GM12878 (cell line): ENCODE measurements around the gene KCTD17. TPM values are rescaled to one million over a fixed set of nuclear protein-coding genes. Genes with fewer than 3 reads are reported as not detected.

Experiments
- ATAC-seq: fragments of 200-7000 bp; cut with Tn5 transposase; 3 replicates; pipeline ENCODE4 v1.9.1; 2020; ENCODE audit warnings: mild to moderate bottlenecking, moderate library complexity
- BruUV-seq: library from RNA; stranded (reverse); fragments of 400-500 nt; replicated peaks from 2 replicates; lab custom pipeline; 2021; lab: Mats Ljungman, UMichigan
- CTCF ChIA-PET: fragments of 300-600 bp; sonication (Branson Sonifier 250); formaldehyde crosslinking; extraction: SDS; loops from one replicate; lab custom pipeline; 2021; ENCODE audit warnings: inconsistent platforms; lab: Yijun Ruan, JAX
- POLR2A ChIA-PET: fragments of 350-600 bp; formaldehyde crosslinking; extraction: SDS; loops from one replicate; lab custom pipeline; 2021; ENCODE audit warnings: inconsistent platforms; lab: Charles Lee
- RAD21 ChIA-PET: fragments of 300-600 bp; sonication (Branson Sonifier 250); formaldehyde crosslinking; loops from one replicate; lab custom pipeline; 2023; ENCODE audit warnings: antibody characterized with exemption; ENCODE audit not compliant: unreplicated experiment; lab: Charles Lee
- SMC1A ChIA-PET: fragments of 300-600 bp; sonication (Branson Sonifier 250); formaldehyde crosslinking; loops from one replicate; lab custom pipeline; 2023; ENCODE audit not compliant: unreplicated experiment, uncharacterized antibody; lab: Charles Lee
- DNase-seq: peaks from one replicate; pipeline ENCODE4 v3.0.0-alpha.2; 2011; ENCODE audit warnings: low read depth, low spot score
- FAIRE-seq: peaks from 3 replicates; lab custom pipeline; 2011; peaks lifted over from hg19 to GRCh38; lab: Jason Lieb, UNC
- H2AFZ ChIP-seq: 2 replicates; pipeline ENCODE4 v1.6.0; 2011; ENCODE audit warnings: low read depth, low read length, control low read depth; ENCODE audit not compliant: control insufficient read depth
- H3K27ac ChIP-seq: 2 replicates; pipeline ENCODE4 v1.5.1; 2011; ENCODE audit warnings: control low read depth; ENCODE audit not compliant: control insufficient read depth, insufficient read depth
- H3K27me3 ChIP-seq, 2 experiments: replicated peaks in 1 of 2; 2 replicates each; pipeline versions ENCODE4 v1.6.0 to v1.6.1; 2011; ENCODE audit warnings: low read length in 1 of 2; ENCODE audit not compliant: control insufficient read depth in 2 of 2, insufficient read depth in 2 of 2
- H3K36me3 ChIP-seq, 2 experiments: 2 replicates each; pipeline ENCODE4 v1.5.1; 2011; ENCODE audit warnings: low read length in 1 of 2; ENCODE audit not compliant: control insufficient read depth in 2 of 2, insufficient read depth in 2 of 2
- H3K4me1 ChIP-seq: 2 replicates; pipeline ENCODE4 v1.6.1; 2011; ENCODE audit warnings: mild to moderate bottlenecking, low read length, moderate library complexity, mixed read lengths; ENCODE audit not compliant: control insufficient read depth, insufficient read depth
- H3K4me2 ChIP-seq: 2 replicates; pipeline ENCODE4 v1.6.0; 2011; ENCODE audit warnings: control low read depth; ENCODE audit not compliant: control insufficient read depth, insufficient read depth
- H3K4me3 ChIP-seq: fragments of 200-600 bp; sonication (generic); 2 replicates; pipeline ENCODE4 v1.5.1; 2016
- H3K79me2 ChIP-seq: 2 replicates; pipeline ENCODE4 v1.6.0; 2011; ENCODE audit warnings: low read length; ENCODE audit not compliant: control insufficient read depth, insufficient read depth
- H3K9ac ChIP-seq: 2 replicates; pipeline ENCODE4 v1.8.0; 2011; ENCODE audit warnings: low read length, control low read depth, mixed read lengths; ENCODE audit not compliant: control insufficient read depth, insufficient read depth
- H3K9me3 ChIP-seq: replicated peaks from 3 replicates; pipeline ENCODE4 v1.5.1; 2011; ENCODE audit warnings: mild to moderate bottlenecking, low read length; ENCODE audit not compliant: control insufficient read depth, insufficient read depth
- H4K20me1 ChIP-seq: 2 replicates; pipeline ENCODE4 v1.6.0; 2011; ENCODE audit not compliant: control insufficient read depth, insufficient read depth
- ATF7 ChIP-seq: fragments of 450-650 bp; IDR thresholded peaks from 2 replicates; pipeline ENCODE4 v1.6.1; 2016; ENCODE audit warnings: low read depth, mild to moderate bottlenecking
- CEBPB ChIP-seq, 2 experiments: fragments of 150-350 bp in 1 of 2; IDR thresholded peaks; 2 replicates each; pipeline ENCODE4 v1.6.1; 2012 to 2014; ENCODE audit warnings: low read depth in 2 of 2, low read length in 2 of 2, borderline replicate concordance in 1 of 2, inconsistent platforms in 1 of 2
- HDGF ChIP-seq: fragments of 450-650 bp; IDR thresholded peaks from 2 replicates; pipeline ENCODE4 v1.6.1; 2016; ENCODE audit warnings: antibody characterized with exemption
- POU2F2 ChIP-seq: IDR thresholded peaks from 3 replicates; pipeline ENCODE4 v1.6.1; 2011; ENCODE audit warnings: low read depth, mild to moderate bottlenecking, low read length, borderline replicate concordance
- SMARCA5 ChIP-seq: fragments of 450-650 bp; IDR thresholded peaks from 2 replicates; pipeline ENCODE4 v1.6.1; 2017; ENCODE audit warnings: mild to moderate bottlenecking
- SREBF1 ChIP-seq: IDR thresholded peaks from 2 replicates; pipeline ENCODE4 v1.6.1; 2012; ENCODE audit warnings: mild to moderate bottlenecking, low read length
- STAT3 ChIP-seq: IDR thresholded peaks from 2 replicates; pipeline ENCODE4 v1.6.1; 2011; ENCODE audit warnings: low read depth, low read length, improper control_type of control experiment
- SUZ12 ChIP-seq: fragments of 200-600 bp; sonication (generic); IDR thresholded peaks from one replicate; pipeline ENCODE4 v1.6.1; 2018; ENCODE audit warnings: antibody characterized with exemption, mild to moderate bottlenecking; ENCODE audit not compliant: unreplicated experiment
- TARDBP ChIP-seq: IDR thresholded peaks from 2 replicates; pipeline ENCODE4 v1.6.1; 2016; ENCODE audit warnings: borderline replicate concordance
- WRNIP1 ChIP-seq: IDR thresholded peaks from 2 replicates; pipeline ENCODE4 v1.6.1; 2011; ENCODE audit warnings: low read depth, low read length, improper control_type of control experiment, borderline replicate concordance
- ZNF217 ChIP-seq: fragments of 450-650 bp; IDR thresholded peaks from 2 replicates; pipeline ENCODE4 v1.6.1; 2017; ENCODE audit warnings: antibody characterized with exemption, mild to moderate bottlenecking
- ZNF24 ChIP-seq: fragments of 450-650 bp; IDR thresholded peaks from 2 replicates; pipeline ENCODE4 v1.6.1; 2017; ENCODE audit warnings: antibody characterized with exemption, mild to moderate bottlenecking
- WGBS: methylation state at CpG from one replicate; pipeline ENCODE4 v1.1.6; 2016; ENCODE audit warnings: low lambda C conversion rate; ENCODE audit not compliant: insufficient replicate concordance, insufficient coverage; ENCODE audit errors: missing lambda C conversion rate; 5-methylcytosine and 5-hydroxymethylcytosine counted together
- in situ Hi-C: fragments of 300-500 bp; cut with MboI; formaldehyde crosslinking; loops from 9 replicates; pipeline ENCODE4 v1.14.3; 2018; ENCODE audit warnings: mixed read lengths
- intact Hi-C: fragments of 100-400 bp; cut with micrococcal nuclease; formaldehyde crosslinking; loops from one replicate; pipeline ENCODE4 v1.14.2; 2022; ENCODE audit not compliant: unreplicated experiment
- polyA plus RNA-seq, 11 experiments: library from polyadenylated mRNA; depleted of rRNA in 4 of 11; unstranded in 6 of 11; stranded (reverse) in 5 of 11; fragments of >200 nt; fragmentation: Nextera tagmentation in 4 of 11; fragmentation: Illumina TruSeq in 1 of 11; extraction: Ambion mirVana in 4 of 11; extraction: Trizol in 1 of 11; gene quantifications; 1 replicate in 1 of 11; 2 replicates in 10 of 11; pipeline versions ENCODE4 v1.2.1 to v1.2.3, GENCODE V29; 2011 to 2016; ENCODE audit warnings: inconsistent platforms in 2 of 11, missing spikeins in 2 of 11, low read depth in 1 of 11
- total RNA-seq, 4 experiments: library from RNA; depleted of rRNA in 3 of 4; stranded (reverse); fragments of >200 nt in 3 of 4; fragmentation: Illumina TruSeq in 1 of 4; extraction: Trizol in 1 of 4; gene quantifications; 2 replicates each; pipeline versions ENCODE4 v1.2.1 to v1.2.3, GENCODE V29; 2013 to 2021
- TF ChIP-seq, protein P1 (sequence below): fragments of 450-650 bp; IDR thresholded peaks from 2 replicates; pipeline ENCODE4 v1.6.1; 2018; ENCODE audit warnings: borderline replicate concordance, mild to moderate bottlenecking; ENCODE audit not compliant: partially characterized antibody
- TF ChIP-seq, protein P2 (sequence below): IDR thresholded peaks from 2 replicates; pipeline ENCODE4 v1.6.1; 2012; ENCODE audit warnings: improper control_type of control experiment, low read depth, low read length; ENCODE audit not compliant: insufficient replicate concordance
- TF ChIP-seq, protein P3 (sequence below): IDR thresholded peaks from 2 replicates; pipeline ENCODE4 v1.6.1; 2011; ENCODE audit warnings: low read depth, mild to moderate bottlenecking, low read length, moderate library complexity, borderline replicate concordance; ENCODE audit errors: extremely low read depth

KCTD17 gene
- total and polyA plus RNA-seq, 10 of the 15 experiments (the other 5 are each of a cell fraction or from before 2014, with no cell fraction given) = 0.16 to 18.4 (median 10.1) TPM; not detected in 1

DNA sequence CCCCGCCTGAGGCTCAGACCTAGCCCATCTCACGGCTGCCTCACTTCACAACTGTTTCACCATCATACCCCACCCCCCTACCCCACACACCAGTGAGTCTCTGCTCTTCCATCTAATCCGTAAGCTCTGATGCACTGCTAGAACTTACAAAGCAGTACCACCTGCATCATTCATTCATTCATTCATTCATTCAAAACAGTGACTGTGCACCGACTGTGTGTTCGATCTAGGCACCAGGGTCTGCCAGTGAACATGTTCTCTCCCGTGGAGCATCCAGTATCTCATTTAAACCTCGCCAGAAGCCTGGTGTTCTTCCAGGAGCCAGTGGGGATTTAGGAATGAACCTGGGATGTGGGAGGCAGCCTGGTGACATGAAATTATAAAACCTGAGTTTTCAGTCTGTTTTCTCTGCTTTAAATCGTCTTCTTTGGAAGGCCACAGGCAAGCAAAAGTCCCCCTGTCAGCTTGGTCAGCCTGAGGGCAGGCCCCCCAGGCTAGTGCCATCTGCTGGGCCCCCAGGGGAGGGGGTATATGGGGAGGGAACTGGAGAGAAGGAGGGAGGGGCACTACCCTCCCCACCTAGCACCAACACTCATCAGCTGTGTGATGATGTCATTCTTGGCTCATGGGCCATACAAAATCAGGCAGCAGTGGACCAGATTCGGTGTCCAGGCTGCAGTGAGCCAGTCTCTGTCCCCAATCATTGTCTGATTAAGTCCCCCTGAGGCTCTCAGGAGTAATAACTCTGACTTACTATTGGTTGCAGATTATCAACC lies 39.6 kb downstream of the KCTD17 start (continued):
- TF ChIP-seq ZNF24 (peak; percentile 90), POU2F2 (no peak), TARDBP (no peak), ATF7 (peak; percentile 70), CEBPB (IDR thresholded peaks at IDR 0.05; ENCODE audit: borderline replicate concordance in 1 of 2, low read depth in 2 of 2, low read length in 2 of 2) (no peak)
- TF ChIP-seq, protein P1, sequence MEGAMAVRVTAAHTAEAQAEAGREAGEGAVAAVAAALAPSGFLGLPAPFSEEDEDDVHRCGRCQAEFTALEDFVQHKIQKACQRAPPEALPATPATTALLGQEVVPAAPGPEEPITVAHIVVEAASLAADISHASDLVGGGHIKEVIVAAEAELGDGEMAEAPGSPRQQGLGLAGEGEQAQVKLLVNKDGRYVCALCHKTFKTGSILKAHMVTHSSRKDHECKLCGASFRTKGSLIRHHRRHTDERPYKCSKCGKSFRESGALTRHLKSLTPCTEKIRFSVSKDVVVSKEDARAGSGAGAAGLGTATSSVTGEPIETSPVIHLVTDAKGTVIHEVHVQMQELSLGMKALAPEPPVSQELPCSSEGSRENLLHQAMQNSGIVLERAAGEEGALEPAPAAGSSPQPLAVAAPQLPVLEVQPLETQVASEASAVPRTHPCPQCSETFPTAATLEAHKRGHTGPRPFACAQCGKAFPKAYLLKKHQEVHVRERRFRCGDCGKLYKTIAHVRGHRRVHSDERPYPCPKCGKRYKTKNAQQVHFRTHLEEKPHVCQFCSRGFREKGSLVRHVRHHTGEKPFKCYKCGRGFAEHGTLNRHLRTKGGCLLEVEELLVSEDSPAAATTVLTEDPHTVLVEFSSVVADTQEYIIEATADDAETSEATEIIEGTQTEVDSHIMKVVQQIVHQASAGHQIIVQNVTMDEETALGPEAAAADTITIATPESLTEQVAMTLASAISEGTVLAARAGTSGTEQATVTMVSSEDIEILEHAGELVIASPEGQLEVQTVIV = no peak

DNA sequence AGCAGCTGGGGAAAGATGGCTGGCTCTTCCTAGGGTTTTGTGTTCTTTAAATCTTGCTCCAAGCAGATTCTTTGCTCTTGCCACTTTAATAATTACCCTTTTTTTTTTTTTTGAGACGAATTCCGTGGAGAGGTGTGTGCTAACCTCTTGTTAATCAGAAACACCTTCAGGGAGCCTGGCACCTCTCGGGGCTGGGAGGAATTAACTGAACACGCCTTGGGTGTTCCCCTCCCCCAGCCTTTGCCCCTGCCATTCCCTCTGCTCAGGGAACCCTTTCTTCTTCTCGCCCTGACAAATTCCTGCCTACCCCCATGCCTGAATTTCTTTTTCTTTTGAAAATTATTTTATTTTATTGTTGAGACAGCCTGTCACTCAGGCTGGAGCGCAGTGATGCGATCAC lies 40.5 kb downstream of the KCTD17 start:
- POLR2A ChIA-PET = no interaction called here
- CTCF ChIA-PET = no interaction called here
- no peak for FAIRE-seq
- TF ChIP-seq SMARCA5 = no peak
- TF ChIP-seq, protein P2, sequence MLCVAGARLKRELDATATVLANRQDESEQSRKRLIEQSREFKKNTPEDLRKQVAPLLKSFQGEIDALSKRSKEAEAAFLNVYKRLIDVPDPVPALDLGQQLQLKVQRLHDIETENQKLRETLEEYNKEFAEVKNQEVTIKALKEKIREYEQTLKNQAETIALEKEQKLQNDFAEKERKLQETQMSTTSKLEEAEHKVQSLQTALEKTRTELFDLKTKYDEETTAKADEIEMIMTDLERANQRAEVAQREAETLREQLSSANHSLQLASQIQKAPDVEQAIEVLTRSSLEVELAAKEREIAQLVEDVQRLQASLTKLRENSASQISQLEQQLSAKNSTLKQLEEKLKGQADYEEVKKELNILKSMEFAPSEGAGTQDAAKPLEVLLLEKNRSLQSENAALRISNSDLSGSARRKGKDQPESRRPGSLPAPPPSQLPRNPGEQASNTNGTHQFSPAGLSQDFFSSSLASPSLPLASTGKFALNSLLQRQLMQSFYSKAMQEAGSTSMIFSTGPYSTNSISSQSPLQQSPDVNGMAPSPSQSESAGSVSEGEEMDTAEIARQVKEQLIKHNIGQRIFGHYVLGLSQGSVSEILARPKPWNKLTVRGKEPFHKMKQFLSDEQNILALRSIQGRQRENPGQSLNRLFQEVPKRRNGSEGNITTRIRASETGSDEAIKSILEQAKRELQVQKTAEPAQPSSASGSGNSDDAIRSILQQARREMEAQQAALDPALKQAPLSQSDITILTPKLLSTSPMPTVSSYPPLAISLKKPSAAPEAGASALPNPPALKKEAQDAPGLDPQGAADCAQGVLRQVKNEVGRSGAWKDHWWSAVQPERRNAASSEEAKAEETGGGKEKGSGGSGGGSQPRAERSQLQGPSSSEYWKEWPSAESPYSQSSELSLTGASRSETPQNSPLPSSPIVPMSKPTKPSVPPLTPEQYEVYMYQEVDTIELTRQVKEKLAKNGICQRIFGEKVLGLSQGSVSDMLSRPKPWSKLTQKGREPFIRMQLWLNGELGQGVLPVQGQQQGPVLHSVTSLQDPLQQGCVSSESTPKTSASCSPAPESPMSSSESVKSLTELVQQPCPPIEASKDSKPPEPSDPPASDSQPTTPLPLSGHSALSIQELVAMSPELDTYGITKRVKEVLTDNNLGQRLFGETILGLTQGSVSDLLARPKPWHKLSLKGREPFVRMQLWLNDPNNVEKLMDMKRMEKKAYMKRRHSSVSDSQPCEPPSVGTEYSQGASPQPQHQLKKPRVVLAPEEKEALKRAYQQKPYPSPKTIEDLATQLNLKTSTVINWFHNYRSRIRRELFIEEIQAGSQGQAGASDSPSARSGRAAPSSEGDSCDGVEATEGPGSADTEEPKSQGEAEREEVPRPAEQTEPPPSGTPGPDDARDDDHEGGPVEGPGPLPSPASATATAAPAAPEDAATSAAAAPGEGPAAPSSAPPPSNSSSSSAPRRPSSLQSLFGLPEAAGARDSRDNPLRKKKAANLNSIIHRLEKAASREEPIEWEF = no peak
- TF ChIP-seq, protein P3, sequence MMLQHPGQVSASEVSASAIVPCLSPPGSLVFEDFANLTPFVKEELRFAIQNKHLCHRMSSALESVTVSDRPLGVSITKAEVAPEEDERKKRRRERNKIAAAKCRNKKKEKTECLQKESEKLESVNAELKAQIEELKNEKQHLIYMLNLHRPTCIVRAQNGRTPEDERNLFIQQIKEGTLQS = no peak
- TF ChIP-seq WRNIP1 = no peak
- TF ChIP-seq SUZ12 = no peak
- no peak for TF ChIP-seq ATF7
- no peak for TF ChIP-seq SREBF1
- TF ChIP-seq HDGF = no peak
- no peak for TF ChIP-seq ZNF217
- no peak for TF ChIP-seq STAT3

More for the DNA sequence above, 40.5 kb downstream of the KCTD17 start:
- no TSS peak for BruUV-seq
- H3K27ac ChIP-seq = no peak overlapping the region
- H3K4me2 ChIP-seq = no peak overlapping the region
- WGBS = 49% methylated on average over 7 of the region's 7 CpGs
- H3K9ac ChIP-seq = no peak overlapping the region
- H3K36me3 ChIP-seq = no peaks in the 10 kb centered on the region
- peaks cover 10% of the 10 kb centered on the region for H3K4me1 ChIP-seq
- in situ Hi-C loops = no loop called here
- intact Hi-C loops = no loop called here
- peaks cover 1 to 3% of the 10 kb centered on the region in 2 experiments; a peak in 3 of 4 replicates for H3K27me3 ChIP-seq
- ChIA-PET SMC1A (no interaction called here), RAD21 (interaction anchor here (0.6 kb wide), 1 partner anchor 610 kb away, joined by 3 read pairs; no protein-coding TSS in a partner anchor)
- no peak for ATAC-seq
- H3K4me3 ChIP-seq = no peak overlapping the region
- H3K79me2 ChIP-seq = no peaks in the 10 kb centered on the region
- no peak overlapping the region for H2AFZ ChIP-seq
- no peaks in the 10 kb centered on the region for H4K20me1 ChIP-seq
- H3K9me3 ChIP-seq = no peaks in the 10 kb centered on the region
- no peak for DNase-seq
